Left hindlimb (tissue), 1 donor: ENCODE data around the gene SYT7.
A peak's percentile ranks its signal among the peaks of the same experiment; 100 is the strongest.

ENCODE experiments used
- DNase-seq: peaks from one replicate; pipeline ENCODE4 v3.0.0-alpha.2; 2018

SYT7 gene

GRCh38 chr11:61513143-61513765 is 67.6 kb downstream of the SYT7 start:
- no peak for DNase-seq

GRCh38 chr11:61512435-61512834 is 68.4 kb downstream of the SYT7 start:
- DNase-seq = no peak

GRCh38 chr11:61511383-61511782 is 69.5 kb downstream of the SYT7 start:
- no peak for DNase-seq

GRCh38 chr11:61510974-61511373 is 69.9 kb downstream of the SYT7 start:
- no peak for DNase-seq

- no peak for DNase-seq
Observed at GRCh38 chr11:61510166-61510919, 70.5 kb downstream of the SYT7 start.

- DNase-seq = peak; percentile 81
Observed at GRCh38 chr11:61509043-61510029, 71.5 kb downstream of the SYT7 start.

GRCh38 chr11:61507962-61508861 is 72.7 kb downstream of the SYT7 start, which contains the start of gene LRRC10B:
Gene LRRC10B (plus strand): TSS chr11:61508749. CDS start chr11:61508999, 250 bp downstream.
- no peak for DNase-seq

- no peak for DNase-seq
Observed at GRCh38 chr11:61507012-61507768, 73.7 kb downstream of the SYT7 start.

GRCh38 chr11:61505640-61506155 is 75.2 kb downstream of the SYT7 start:
- no peak for DNase-seq

GRCh38 chr11:61505106-61505505 is 75.8 kb downstream of the SYT7 start:
- no peak for DNase-seq

- no peak for DNase-seq
Observed at GRCh38 chr11:61503135-61503770, 77.6 kb downstream of the SYT7 start.

GRCh38 chr11:61502522-61502921 is 78.4 kb downstream of the SYT7 start:
- DNase-seq = no peak

GRCh38 chr11:61499816-61500491 is 80.9 kb downstream of the SYT7 start:
- no peak for DNase-seq

- DNase-seq = no peak
Observed at GRCh38 chr11:61498767-61499341, 82.0 kb downstream of the SYT7 start.

GRCh38 chr11:61497876-61498275 is 83.0 kb downstream of the SYT7 start:
- DNase-seq = no peak

- no peak for DNase-seq
Observed at GRCh38 chr11:61497473-61497872, 83.4 kb downstream of the SYT7 start.

GRCh38 chr11:61496602-61497400 is 84.1 kb downstream of the SYT7 start:
- DNase-seq = no peak

GRCh38 chr11:61495801-61496601 is 84.9 kb downstream of the SYT7 start:
- DNase-seq = peak; percentile 68
